ENCODE results near the gene RRP9.
"Not testable (repeated sequence)": the region's sequence is repeated elsewhere in the genome, so short reads cannot be mapped to it uniquely, and the experiment has no call there.

RRP9 gene

GRCh38 chr3:51908026-51908425 lies 33.7 kb downstream of the RRP9 start:
- H3K4me3 ChIP-seq (ENCODE audit: low read length) = no peak overlapping the region
- H3K9me3 ChIP-seq (ENCODE audit: control insufficient read depth, low read length) = no peaks in the 10 kb centered on the region

GRCh38 chr3:51904034-51904823 lies 37.5 kb downstream of the RRP9 start:
- Histone ChIP-seq H3K36me3 (ENCODE audit: control insufficient read depth, insufficient read depth, low read length, severe bottlenecking) (no peaks in the 10 kb centered on the region), H3K27me3 (replicated peaks; ENCODE audit: control insufficient read depth, insufficient read depth, low read length) (peaks cover 3% of the 10 kb centered on the region), H3K9me3 (ENCODE audit: control insufficient read depth, low read length) (no peaks in the 10 kb centered on the region), H3K9ac (ENCODE audit: low read length) (no peak overlapping the region), H3K4me1 (ENCODE audit: control insufficient read depth, insufficient read depth, low read length) (no peaks in the 10 kb centered on the region), H3K4me3 (ENCODE audit: low read length) (no peak overlapping the region)
- no peak for DNase-seq (ENCODE audit: low read depth)

More at GRCh38 chr3:51908026-51908425, 33.7 kb downstream of the RRP9 start:
- Histone ChIP-seq H3K36me3 (ENCODE audit: control insufficient read depth, insufficient read depth, low read length, severe bottlenecking) (no peaks in the 10 kb centered on the region), H3K4me1 (ENCODE audit: control insufficient read depth, insufficient read depth, low read length) (no peaks in the 10 kb centered on the region), H3K27me3 (replicated peaks; ENCODE audit: control insufficient read depth, insufficient read depth, low read length) (no peaks in the 10 kb centered on the region), H3K9ac (ENCODE audit: low read length) (no peak overlapping the region)
- DNase-seq (ENCODE audit: low read depth) = no peak

GRCh38 chr3:51902361-51902760 lies 39.3 kb downstream of the RRP9 start:
- H3K27me3 ChIP-seq (replicated peaks; ENCODE audit: control insufficient read depth, insufficient read depth, low read length); H3K9me3 ChIP-seq (ENCODE audit: control insufficient read depth, low read length); H3K9ac ChIP-seq (ENCODE audit: low read length); H3K4me1 ChIP-seq (ENCODE audit: control insufficient read depth, insufficient read depth, low read length); DNase-seq (ENCODE audit: low read depth); H3K36me3 ChIP-seq (ENCODE audit: control insufficient read depth, insufficient read depth, low read length, severe bottlenecking); H3K4me3 ChIP-seq (ENCODE audit: low read length): not testable (repeated sequence)

- H3K9me3 ChIP-seq (ENCODE audit: control insufficient read depth, low read length); DNase-seq (ENCODE audit: low read depth); H3K36me3 ChIP-seq (ENCODE audit: control insufficient read depth, insufficient read depth, low read length, severe bottlenecking); H3K4me3 ChIP-seq (ENCODE audit: low read length); H3K9ac ChIP-seq (ENCODE audit: low read length); H3K4me1 ChIP-seq (ENCODE audit: control insufficient read depth, insufficient read depth, low read length): not testable (repeated sequence)
- H3K27me3 ChIP-seq (replicated peaks; ENCODE audit: control insufficient read depth, insufficient read depth, low read length) = peaks cover 14% of the 10 kb centered on the region
These were observed 41.7 kb downstream of the RRP9 start for GRCh38 chr3:51900043-51900442.

GRCh38 chr3:51897391-51897790 lies 44.3 kb downstream of the RRP9 start:
- Histone ChIP-seq H3K4me3 (ENCODE audit: low read length) (no peak overlapping the region), H3K36me3 (ENCODE audit: control insufficient read depth, insufficient read depth, low read length, severe bottlenecking) (no peaks in the 10 kb centered on the region), H3K9me3 (ENCODE audit: control insufficient read depth, low read length) (no peaks in the 10 kb centered on the region), H3K4me1 (ENCODE audit: control insufficient read depth, insufficient read depth, low read length) (no peaks in the 10 kb centered on the region), H3K9ac (ENCODE audit: low read length) (no peak overlapping the region), H3K27me3 (replicated peaks; ENCODE audit: control insufficient read depth, insufficient read depth, low read length) (peaks cover 19% of the 10 kb centered on the region)
- no peak for DNase-seq (ENCODE audit: low read depth)

- Histone ChIP-seq H3K4me3 (ENCODE audit: low read length) (no peak overlapping the region), H3K4me1 (ENCODE audit: control insufficient read depth, insufficient read depth, low read length) (no peaks in the 10 kb centered on the region), H3K27me3 (replicated peaks; ENCODE audit: control insufficient read depth, insufficient read depth, low read length) (peaks cover 23% of the 10 kb centered on the region), H3K9me3 (ENCODE audit: control insufficient read depth, low read length) (no peaks in the 10 kb centered on the region), H3K36me3 (ENCODE audit: control insufficient read depth, insufficient read depth, low read length, severe bottlenecking) (no peaks in the 10 kb centered on the region), H3K9ac (ENCODE audit: low read length) (no peak overlapping the region)
- DNase-seq (ENCODE audit: low read depth) = no peak
These were observed 44.9 kb downstream of the RRP9 start for GRCh38 chr3:51896607-51897305.

- H3K27me3 ChIP-seq (replicated peaks; ENCODE audit: control insufficient read depth, insufficient read depth, low read length) = peaks cover 29% of the 10 kb centered on the region
- DNase-seq (ENCODE audit: low read depth) = no peak
- no peaks in the 10 kb centered on the region for H3K36me3 ChIP-seq (ENCODE audit: control insufficient read depth, insufficient read depth, low read length, severe bottlenecking)
- H3K4me1 ChIP-seq (ENCODE audit: control insufficient read depth, insufficient read depth, low read length) = no peaks in the 10 kb centered on the region
- no peak overlapping the region for H3K4me3 ChIP-seq (ENCODE audit: low read length)
- H3K9ac ChIP-seq (ENCODE audit: low read length) = no peak overlapping the region
- H3K9me3 ChIP-seq (ENCODE audit: control insufficient read depth, low read length) = no peaks in the 10 kb centered on the region
These were observed 46.8 kb downstream of the RRP9 start for GRCh38 chr3:51894939-51895338.

- H3K9me3 ChIP-seq (ENCODE audit: control insufficient read depth, low read length) = no peaks in the 10 kb centered on the region
These were observed 47.3 kb downstream of the RRP9 start for GRCh38 chr3:51894391-51894790.

GRCh38 chr3:51891242-51892039 lies 50.3 kb downstream of the RRP9 start:
- Histone ChIP-seq H3K9me3 (ENCODE audit: control insufficient read depth, low read length) (no peaks in the 10 kb centered on the region), H3K9ac (ENCODE audit: low read length) (no peak overlapping the region), H3K4me1 (ENCODE audit: control insufficient read depth, insufficient read depth, low read length) (no peaks in the 10 kb centered on the region), H3K27me3 (replicated peaks; ENCODE audit: control insufficient read depth, insufficient read depth, low read length) (peaks cover 23% of the 10 kb centered on the region), H3K36me3 (ENCODE audit: control insufficient read depth, insufficient read depth, low read length, severe bottlenecking) (no peaks in the 10 kb centered on the region), H3K4me3 (ENCODE audit: low read length) (no peak overlapping the region)
- DNase-seq (ENCODE audit: low read depth) = no peak

More at GRCh38 chr3:51894391-51894790, 47.3 kb downstream of the RRP9 start:
- no peak overlapping the region for H3K9ac ChIP-seq (ENCODE audit: low read length)
- no peaks in the 10 kb centered on the region for H3K36me3 ChIP-seq (ENCODE audit: control insufficient read depth, insufficient read depth, low read length, severe bottlenecking)
- DNase-seq (ENCODE audit: low read depth) = no peak
- H3K4me3 ChIP-seq (ENCODE audit: low read length) = no peak overlapping the region
- peaks cover 29% of the 10 kb centered on the region for H3K27me3 ChIP-seq (replicated peaks; ENCODE audit: control insufficient read depth, insufficient read depth, low read length)
- H3K4me1 ChIP-seq (ENCODE audit: control insufficient read depth, insufficient read depth, low read length) = no peaks in the 10 kb centered on the region

GRCh38 chr3:51888463-51889105 lies 53.1 kb downstream of the RRP9 start:
- H3K4me3 ChIP-seq (ENCODE audit: low read length) = no peak overlapping the region

GRCh38 chr3:51887620-51888019 lies 54.1 kb downstream of the RRP9 start:
- DNase-seq (ENCODE audit: low read depth) = no peak
- H3K36me3 ChIP-seq (ENCODE audit: control insufficient read depth, insufficient read depth, low read length, severe bottlenecking) = no peaks in the 10 kb centered on the region
- no peaks in the 10 kb centered on the region for H3K4me1 ChIP-seq (ENCODE audit: control insufficient read depth, insufficient read depth, low read length)
- peaks cover 13% of the 10 kb centered on the region for H3K27me3 ChIP-seq (replicated peaks; ENCODE audit: control insufficient read depth, insufficient read depth, low read length)
- no peak overlapping the region for H3K9ac ChIP-seq (ENCODE audit: low read length)
- H3K9me3 ChIP-seq (ENCODE audit: control insufficient read depth, low read length) = peaks cover 7% of the 10 kb centered on the region
- H3K4me3 ChIP-seq (ENCODE audit: low read length) = no peak overlapping the region

More at GRCh38 chr3:51888463-51889105, 53.1 kb downstream of the RRP9 start:
- H3K36me3 ChIP-seq (ENCODE audit: control insufficient read depth, insufficient read depth, low read length, severe bottlenecking) = no peaks in the 10 kb centered on the region
- no peak overlapping the region for H3K9ac ChIP-seq (ENCODE audit: low read length)
- peaks cover 13% of the 10 kb centered on the region for H3K27me3 ChIP-seq (replicated peaks; ENCODE audit: control insufficient read depth, insufficient read depth, low read length)
- H3K4me1 ChIP-seq (ENCODE audit: control insufficient read depth, insufficient read depth, low read length) = no peaks in the 10 kb centered on the region
- no peak for DNase-seq (ENCODE audit: low read depth)
- peaks cover 7% of the 10 kb centered on the region for H3K9me3 ChIP-seq (ENCODE audit: control insufficient read depth, low read length)

All from adipocyte (in vitro differentiated cells).